ENCODE results near the gene MBP. TPM values are rescaled to one million over a fixed set of nuclear protein-coding genes. Genes with fewer than 3 reads are reported as not detected.

Gene MBP
- polyA plus RNA-seq, 3 donors: 6.6 to 14.6 (median 8.5) TPM

GRCh38 chr18:77052297-77052982 is 80.1 kb downstream of the MBP start:
- no peak overlapping the region for H3K27ac ChIP-seq (ENCODE audit: low read depth, low read length)
- WGBS, 3 donors: 60 to 87% (median 66%) methylated on average over 20 of the region's 20 CpGs

GRCh38 chr18:77051581-77052296 is 80.8 kb downstream of the MBP start:
- WGBS, 3 donors: 94 to 97% (median 96%) methylated on average over 14 of the region's 14 CpGs
- no peak overlapping the region for H3K27ac ChIP-seq (ENCODE audit: low read depth, low read length)

GRCh38 chr18:77049938-77050337 is 82.6 kb downstream of the MBP start:
- 54 to 70% (median 58%) methylated on average over 4 of the region's 4 CpGs for WGBS, 3 donors
- no peak overlapping the region for H3K27ac ChIP-seq (ENCODE audit: low read depth, low read length)

- no peak overlapping the region for H3K27ac ChIP-seq (ENCODE audit: low read depth, low read length)
- 75 to 84% (median 83%) methylated on average over 8 of the region's 8 CpGs for WGBS, 3 donors
Observed at GRCh38 chr18:77047803-77048419, 84.7 kb downstream of the MBP start.

- WGBS, 3 donors: 96 to 97% (median 96%) methylated on average over 17 of the region's 17 CpGs
Observed at GRCh38 chr18:77046994-77047393, 85.6 kb downstream of the MBP start.

GRCh38 chr18:77046409-77046808 is 86.2 kb downstream of the MBP start:
- H3K27ac ChIP-seq (ENCODE audit: low read depth, low read length): no peak overlapping the region
- WGBS, 3 donors: 73 to 85% (median 74%) methylated on average over 9 of the region's 9 CpGs

More at GRCh38 chr18:77046994-77047393, 85.6 kb downstream of the MBP start:
- H3K27ac ChIP-seq (ENCODE audit: low read depth, low read length): no peak overlapping the region

GRCh38 chr18:77045677-77046076 is 86.9 kb downstream of the MBP start:
- no peak overlapping the region for H3K27ac ChIP-seq (ENCODE audit: low read depth, low read length)
- WGBS, 3 donors: 83 to 90% (median 87%) methylated on average over 6 of the region's 6 CpGs

GRCh38 chr18:77044866-77045664 is 87.5 kb downstream of the MBP start:
- WGBS, 3 donors: 81 to 85% (median 83%) methylated on average over 14 of the region's 14 CpGs
- H3K27ac ChIP-seq (ENCODE audit: low read depth, low read length): no peak overlapping the region

- no peak overlapping the region for H3K27ac ChIP-seq (ENCODE audit: low read depth, low read length)
- WGBS, 3 donors: 90 to 93% (median 91%) methylated on average over 27 of the region's 27 CpGs
Observed at GRCh38 chr18:77043541-77044280, 88.9 kb downstream of the MBP start.

GRCh38 chr18:77042583-77042982 is 90.0 kb downstream of the MBP start:
- H3K27ac ChIP-seq (ENCODE audit: low read depth, low read length): no peak overlapping the region
- 68 to 82% (median 76%) methylated on average over 10 of the region's 10 CpGs for WGBS, 3 donors

GRCh38 chr18:77039196-77040130 is 93.1 kb downstream of the MBP start:
- WGBS, 3 donors: 67 to 80% (median 72%) methylated on average over 10 of the region's 10 CpGs
- H3K27ac ChIP-seq (ENCODE audit: low read depth, low read length): no peak overlapping the region

GRCh38 chr18:77038182-77038858 is 94.3 kb downstream of the MBP start:
- no peak overlapping the region for H3K27ac ChIP-seq (ENCODE audit: low read depth, low read length)
- 74 to 88% (median 80%) methylated on average over 3 of the region's 3 CpGs for WGBS, 3 donors

- 85 to 94% (median 86%) methylated on average over 13 of the region's 13 CpGs for WGBS, 3 donors
- no peak overlapping the region for H3K27ac ChIP-seq (ENCODE audit: low read depth, low read length)
Observed at GRCh38 chr18:77037567-77037966, 95.0 kb downstream of the MBP start.

GRCh38 chr18:77035380-77036187 is 97.0 kb downstream of the MBP start:
- no peak overlapping the region for H3K27ac ChIP-seq (ENCODE audit: low read depth, low read length)
- 53 to 77% (median 55%) methylated on average over 12 of the region's 12 CpGs for WGBS, 3 donors

GRCh38 chr18:77033575-77033974 is 99.0 kb downstream of the MBP start:
- 98 to 100% (median 100%) methylated on average over 3 of the region's 3 CpGs for WGBS, 3 donors
- H3K27ac ChIP-seq (ENCODE audit: low read depth, low read length): no peak overlapping the region

- no peak overlapping the region for H3K27ac ChIP-seq (ENCODE audit: low read depth, low read length)
- WGBS, 3 donors: 50 to 74% (median 59%) methylated on average over 19 of the region's 19 CpGs
Observed at GRCh38 chr18:77032181-77032701, 100.3 kb downstream of the MBP start.
